ENCODE measurements around the gene BID. TPM values are rescaled to one million over a fixed set of nuclear protein-coding genes. Genes with fewer than 3 reads are reported as not detected.

Gene BID
- total RNA-seq, 1 experiment from 2014 or later: 66.7 TPM

GRCh38 chr22:17703811-17704210, 70.5 kb downstream of the BID start:
- BruUV-seq (replicated peaks): no TSS peak
- H3K27me3 ChIP-seq (ENCODE audit: control insufficient read depth, insufficient read depth, low read length): no peaks in the 10 kb centered on the region
- intact Hi-C loops (cut with micrococcal nuclease; ENCODE audit: unreplicated experiment): no loop called here
- H3K27ac ChIP-seq (ENCODE audit: low read length): no peak overlapping the region
- no peak for TF ChIP-seq TCF7L2 (IDR thresholded peaks at IDR 0.05; ENCODE audit: low read depth, low read length)
- TF ChIP-seq SIN3A (IDR thresholded peaks at IDR 0.05; ENCODE audit: borderline replicate concordance, insufficient read depth, low read depth, low read length): no peak
- TF ChIP-seq REST (IDR thresholded peaks at IDR 0.05; ENCODE audit: insufficient read depth in 1 of 2, low read depth in 2 of 2, low read length in 1 of 2): no peak
- no peak for TF ChIP-seq POLR2AphosphoS5 (IDR thresholded peaks at IDR 0.05; ENCODE audit: low read depth, low read length)
- no peak for TF ChIP-seq CTCF (IDR thresholded peaks at IDR 0.05)
- peaks cover 18% of the 10 kb centered on the region for H3K4me1 ChIP-seq (ENCODE audit: control insufficient read depth, insufficient read depth, low read length)
- in situ Hi-C loops (cut with HindIII; ENCODE audit: low pct_unique_long_range_greater_than_20kb, low sequenced_read_pairs): no loop called here
- DNase-seq (ENCODE audit: low read depth, low spot score) (no peak), ATAC-seq (no peak)
- peaks cover 3% of the 10 kb centered on the region for H3K36me3 ChIP-seq (ENCODE audit: control insufficient read depth, insufficient read depth, low read length)
- H3K4me3 ChIP-seq (ENCODE audit: low read depth in 2 of 2, low read length in 2 of 2): no peak overlapping the region
- POLR2A ChIA-PET: no interaction called here
- H3K9me3 ChIP-seq (ENCODE audit: control insufficient read depth, insufficient read depth, low read depth, low read length): no peaks in the 10 kb centered on the region
- CTCF ChIA-PET: no interaction called here

- Histone ChIP-seq H3K9me3 (ENCODE audit: control insufficient read depth, insufficient read depth, low read depth, low read length) (no peaks in the 10 kb centered on the region), H3K36me3 (ENCODE audit: control insufficient read depth, insufficient read depth, low read length) (peaks cover 3% of the 10 kb centered on the region), H3K4me1 (ENCODE audit: control insufficient read depth, insufficient read depth, low read length) (peaks cover 3% of the 10 kb centered on the region), H3K4me3 (ENCODE audit: low read depth in 2 of 2, low read length in 2 of 2) (no peak overlapping the region), H3K27me3 (ENCODE audit: control insufficient read depth, insufficient read depth, low read length) (no peaks in the 10 kb centered on the region), H3K27ac (ENCODE audit: low read length) (no peak overlapping the region)
- in situ Hi-C loops (cut with HindIII; ENCODE audit: low pct_unique_long_range_greater_than_20kb, low sequenced_read_pairs): no loop called here
- ATAC-seq: no peak
- TF ChIP-seq REST (IDR thresholded peaks at IDR 0.05; ENCODE audit: insufficient read depth in 1 of 2, low read depth in 2 of 2, low read length in 1 of 2) (no peak), POLR2AphosphoS5 (IDR thresholded peaks at IDR 0.05; ENCODE audit: low read depth, low read length) (no peak), TCF7L2 (IDR thresholded peaks at IDR 0.05; ENCODE audit: low read depth, low read length) (no peak), CTCF (IDR thresholded peaks at IDR 0.05) (no peak), SIN3A (IDR thresholded peaks at IDR 0.05; ENCODE audit: borderline replicate concordance, insufficient read depth, low read depth, low read length) (no peak)
- BruUV-seq (replicated peaks): no TSS peak
- CTCF ChIA-PET: no interaction called here
- intact Hi-C loops (cut with micrococcal nuclease; ENCODE audit: unreplicated experiment): no loop called here
- POLR2A ChIA-PET: no interaction called here
- DNase-seq (ENCODE audit: low read depth, low spot score): no peak
Measured at GRCh38 chr22:17700778-17701177, 73.5 kb downstream of the BID start.
